Esophagus muscularis mucosa (tissue), 4 donors: ENCODE measurements around the gene TGFBI. TPM values are rescaled to one million over a fixed set of nuclear protein-coding genes. Genes with fewer than 3 reads are reported as not detected.

Experiments used
- DNase-seq: peaks from one replicate; pipeline ENCODE4 v3.0.0-alpha.2; 2017; ENCODE audit errors: extremely low spot score
- H3K27ac ChIP-seq, 4 donors: fragments of 200-600 bp; sonication (generic); replicated peaks in 1 of 4; 1 replicate in 3 of 4; 2 replicates in 1 of 4; pipeline ENCODE4 v1.5.1; 2016 to 2019; ENCODE audit warnings: mild to moderate bottlenecking in 1 of 4
- H3K27me3 ChIP-seq, 4 donors: fragments of 200-600 bp; sonication (generic); one replicate each; pipeline versions ENCODE4 v1.5.1 to v1.6.0; 2016 to 2019
- H3K36me3 ChIP-seq, 4 donors: fragments of 200-600 bp; sonication (generic); one replicate each; pipeline ENCODE4 v1.5.1; 2016 to 2019
- H3K4me1 ChIP-seq, 4 donors: fragments of 200-600 bp; sonication (generic); one replicate each; pipeline ENCODE4 v1.5.1; 2016 to 2019
- H3K4me3 ChIP-seq, 4 donors: fragments of 200-600 bp; sonication (generic); 1 replicate in 2 of 4; 2 replicates in 2 of 4; pipeline ENCODE4 v1.5.1; 2016 to 2019; ENCODE audit warnings: mild to moderate bottlenecking in 4 of 4, moderate library complexity in 1 of 4
- H3K9me3 ChIP-seq, 4 donors: fragments of 200-600 bp; sonication (generic); 1 replicate in 3 of 4; 2 replicates in 1 of 4; pipeline ENCODE4 v1.5.1; 2016 to 2019
- EP300 ChIP-seq: sonication (generic); formaldehyde crosslinking; IDR thresholded peaks from one replicate; pipeline ENCODE4 v1.6.1; 2017; ENCODE audit warnings: antibody characterized with exemption
- POLR2A ChIP-seq: fragments of 450-650 bp; IDR thresholded peaks from one replicate; pipeline ENCODE4 v1.6.1; 2017; ENCODE audit warnings: antibody characterized with exemption, moderate library complexity, mild to moderate bottlenecking, low read depth
- POLR2AphosphoS5 ChIP-seq, 2 donors: sonication (generic); formaldehyde crosslinking; IDR thresholded peaks; one replicate each; pipeline ENCODE4 v1.6.1; 2017; ENCODE audit warnings: antibody characterized with exemption in 2 of 2
- WGBS: methylation state at CpG from one replicate; pipeline ENCODE4 v1.1.5; 2018; 5-methylcytosine and 5-hydroxymethylcytosine counted together
- intact Hi-C: fragments of 100-400 bp; cut with DNase I; formaldehyde crosslinking; loops from one replicate; pipeline ENCODE4 v1.15.1; 2023
- total RNA-seq, 4 donors: library from RNA; depleted of rRNA; stranded (reverse); fragments of >200 nt; gene quantifications; one replicate each; pipeline versions ENCODE4 v1.1.0 to v1.2.1, GENCODE V29; 2016
- TF ChIP-seq, protein P1 (sequence below), 3 experiments: fragments of 200-600 bp in 2 of 3; fragments of 450-650 bp in 1 of 3; sonication (generic) in 2 of 3; IDR thresholded peaks; one replicate each; pipeline ENCODE4 v1.5.1; 2017 to 2019; ENCODE audit warnings: antibody characterized with exemption in 3 of 3, mild to moderate bottlenecking in 2 of 3, moderate library complexity in 1 of 3

Gene TGFBI
- total RNA-seq = 100 to 1,000 TPM in 2 of 4 donors, 10 to 100 TPM in 2; 62.3 to 128 (median 92.9) TPM

DNA sequence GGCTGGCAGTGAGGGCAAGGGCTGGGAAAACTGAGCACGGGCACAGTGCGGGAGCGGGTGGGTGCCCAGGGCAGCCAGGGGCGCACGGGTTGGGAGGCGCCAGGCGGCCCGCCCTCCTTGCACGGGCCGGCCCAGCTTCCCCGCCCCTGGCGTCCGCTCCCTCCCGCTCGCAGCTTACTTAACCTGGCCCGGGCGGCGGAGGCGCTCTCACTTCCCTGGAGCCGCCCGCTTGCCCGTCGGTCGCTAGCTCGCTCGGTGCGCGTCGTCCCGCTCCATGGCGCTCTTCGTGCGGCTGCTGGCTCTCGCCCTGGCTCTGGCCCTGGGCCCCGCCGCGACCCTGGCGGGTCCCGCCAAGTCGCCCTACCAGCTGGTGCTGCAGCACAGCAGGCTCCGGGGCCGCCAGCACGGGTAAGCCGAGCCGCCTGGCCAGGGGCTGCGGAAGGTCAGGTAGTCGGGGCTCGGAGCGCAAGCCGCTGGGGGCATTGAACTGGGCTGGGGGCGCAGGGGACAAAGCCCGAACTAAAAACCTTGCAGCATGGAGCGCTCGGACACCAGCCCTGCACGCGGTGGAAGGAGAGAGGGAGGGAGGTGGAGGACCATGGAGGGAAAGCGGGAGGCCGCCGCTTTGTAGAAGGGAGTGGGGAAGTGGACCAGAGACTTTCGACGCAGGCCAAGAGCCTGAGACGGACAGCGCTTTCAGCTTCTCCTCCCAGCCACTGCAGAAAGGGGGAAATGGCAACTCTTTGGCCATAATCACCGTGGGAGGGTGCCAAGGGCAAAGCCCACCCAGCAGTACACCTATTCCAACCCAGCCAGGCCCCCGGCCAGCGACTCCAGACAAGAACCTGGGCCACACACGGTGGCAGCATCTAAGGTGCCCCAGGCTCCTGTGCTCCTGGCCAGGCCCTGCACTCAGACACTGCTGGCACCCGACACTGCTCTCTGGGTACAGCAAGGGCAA is at the start of gene TGFBI:
Gene TGFBI, plus strand, starts transcription at position 207 of the 961 bp plus-strand sequence. Its CDS starts 68 bp downstream, at position 275.
- WGBS = 26% methylated on average over 22 of the region's 68 CpGs
- peak within 1 kb of the TSS; percentile 64 to 70 (median 66) for H3K4me3 ChIP-seq
- intact Hi-C loops = no loop called here
- DNase-seq = no peak
- H3K27ac ChIP-seq = peak within 1 kb of the TSS; percentile 64 to 73 (median 71)
- H3K36me3 ChIP-seq = peaks cover 0 to 5% (median 0%) of the 10 kb centered on the region in 4 donors
- TF ChIP-seq, protein P1, sequence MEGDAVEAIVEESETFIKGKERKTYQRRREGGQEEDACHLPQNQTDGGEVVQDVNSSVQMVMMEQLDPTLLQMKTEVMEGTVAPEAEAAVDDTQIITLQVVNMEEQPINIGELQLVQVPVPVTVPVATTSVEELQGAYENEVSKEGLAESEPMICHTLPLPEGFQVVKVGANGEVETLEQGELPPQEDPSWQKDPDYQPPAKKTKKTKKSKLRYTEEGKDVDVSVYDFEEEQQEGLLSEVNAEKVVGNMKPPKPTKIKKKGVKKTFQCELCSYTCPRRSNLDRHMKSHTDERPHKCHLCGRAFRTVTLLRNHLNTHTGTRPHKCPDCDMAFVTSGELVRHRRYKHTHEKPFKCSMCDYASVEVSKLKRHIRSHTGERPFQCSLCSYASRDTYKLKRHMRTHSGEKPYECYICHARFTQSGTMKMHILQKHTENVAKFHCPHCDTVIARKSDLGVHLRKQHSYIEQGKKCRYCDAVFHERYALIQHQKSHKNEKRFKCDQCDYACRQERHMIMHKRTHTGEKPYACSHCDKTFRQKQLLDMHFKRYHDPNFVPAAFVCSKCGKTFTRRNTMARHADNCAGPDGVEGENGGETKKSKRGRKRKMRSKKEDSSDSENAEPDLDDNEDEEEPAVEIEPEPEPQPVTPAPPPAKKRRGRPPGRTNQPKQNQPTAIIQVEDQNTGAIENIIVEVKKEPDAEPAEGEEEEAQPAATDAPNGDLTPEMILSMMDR (IDR thresholded peaks at IDR 0.05) = peak in 1 of 3 experiments; percentile 21
- no peak for TF ChIP-seq POLR2A
- TF ChIP-seq POLR2AphosphoS5 (IDR thresholded peaks at IDR 0.05) = peak; percentile 77 to 78
- no peak for TF ChIP-seq EP300
- H3K27me3 ChIP-seq = no peaks in the 10 kb centered on the region
- no peaks in the 10 kb centered on the region for H3K9me3 ChIP-seq
- peaks cover 34 to 89% (median 79%) of the 10 kb centered on the region in 4 donors for H3K4me1 ChIP-seq

DNA sequence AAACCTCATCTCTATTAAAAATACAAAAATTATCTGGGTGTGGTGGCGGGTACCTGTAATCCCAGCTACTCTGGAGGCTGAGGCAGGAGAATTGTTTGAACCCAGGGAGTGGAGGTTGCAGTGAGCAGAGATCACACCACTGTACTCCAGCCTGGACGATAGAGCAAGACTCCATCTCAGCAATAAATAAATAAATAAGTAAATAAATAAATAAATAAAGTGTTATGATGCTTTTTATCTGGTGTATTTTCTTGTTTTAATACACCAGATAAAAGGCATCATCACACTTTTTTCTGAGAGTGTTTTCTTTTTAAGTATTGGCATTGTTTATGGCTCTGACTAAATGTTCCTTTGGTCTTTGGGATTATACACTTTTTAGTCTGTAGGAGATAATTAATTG is 49.8 kb upstream of the TGFBI start:
- peaks cover 0 to 20% (median 12%) of the 10 kb centered on the region in 4 donors for H3K4me1 ChIP-seq
- intact Hi-C loops = no loop called here
- WGBS = 90% methylated on average over 2 of the region's 2 CpGs
- H3K9me3 ChIP-seq = no peaks in the 10 kb centered on the region
- H3K27ac ChIP-seq = no peak overlapping the region
- no peak overlapping the region for H3K4me3 ChIP-seq
- DNase-seq = no peak
- no peaks in the 10 kb centered on the region for H3K27me3 ChIP-seq
- no peaks in the 10 kb centered on the region for H3K36me3 ChIP-seq
- TF ChIP-seq POLR2A = no peak
- TF ChIP-seq EP300 = no peak
- no peak for TF ChIP-seq POLR2AphosphoS5 (IDR thresholded peaks at IDR 0.05)
- TF ChIP-seq, protein P1 (IDR thresholded peaks at IDR 0.05) = no peak

DNA sequence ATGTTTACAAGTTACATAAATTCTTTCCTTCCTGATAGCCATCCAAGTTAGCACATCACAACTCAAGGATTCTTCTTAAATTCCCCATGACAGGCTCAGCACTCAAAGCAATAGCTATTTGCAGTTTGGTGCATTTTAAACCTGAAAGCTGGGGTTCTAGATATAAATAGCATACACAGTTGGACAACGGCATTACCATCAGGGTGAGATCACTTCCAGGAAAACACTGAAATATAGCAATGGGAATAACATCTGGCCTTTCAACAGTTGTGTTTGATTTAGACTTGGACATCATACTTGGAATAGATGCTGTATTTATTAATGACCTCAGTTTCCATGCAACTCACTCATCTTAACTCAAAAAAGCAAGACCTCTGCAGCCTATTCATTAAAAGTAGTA is 49.3 kb upstream of the TGFBI start:
- Histone ChIP-seq H3K27ac (no peak overlapping the region), H3K27me3 (no peaks in the 10 kb centered on the region), H3K36me3 (no peaks in the 10 kb centered on the region), H3K4me3 (no peak overlapping the region), H3K9me3 (no peaks in the 10 kb centered on the region), H3K4me1 (peaks cover 0 to 17% (median 11%) of the 10 kb centered on the region in 4 donors)
- 29% methylated on average over 1 of the region's 1 CpG for WGBS
- no peak for TF ChIP-seq POLR2A
- TF ChIP-seq, protein P1 (IDR thresholded peaks at IDR 0.05) = no peak
- TF ChIP-seq EP300 = no peak
- peak in 1 of 2 donors; percentile 28 for TF ChIP-seq POLR2AphosphoS5 (IDR thresholded peaks at IDR 0.05)
- intact Hi-C loops = no loop called here
- no peak for DNase-seq

DNA sequence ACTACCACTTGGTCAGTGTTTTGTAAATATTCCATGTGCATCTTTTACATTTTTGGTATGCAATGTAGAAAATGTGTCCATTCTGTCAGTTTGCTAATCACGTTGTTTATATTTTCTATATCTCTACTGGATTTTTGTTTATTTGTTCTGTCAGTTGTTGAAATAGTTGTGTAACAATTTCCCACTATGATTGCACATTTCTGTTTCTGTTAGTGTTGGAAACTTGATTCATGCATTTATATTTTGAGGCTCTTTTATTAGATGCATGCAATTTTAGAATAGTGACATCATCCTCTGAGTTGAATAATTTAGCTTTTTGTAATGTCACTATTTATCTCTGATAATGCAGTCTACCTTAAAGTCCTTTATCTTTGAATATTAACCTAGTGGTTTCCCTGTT is 48.2 kb upstream of the TGFBI start:
- intact Hi-C loops = no loop called here
- no peak overlapping the region for H3K4me3 ChIP-seq
- TF ChIP-seq POLR2AphosphoS5 (IDR thresholded peaks at IDR 0.05) = no peak
- no peak for TF ChIP-seq POLR2A
- TF ChIP-seq EP300 = no peak
- H3K9me3 ChIP-seq = no peaks in the 10 kb centered on the region
- 86% methylated on average over 1 of the region's 1 CpG for WGBS
- H3K27ac ChIP-seq = no peak overlapping the region
- no peaks in the 10 kb centered on the region for H3K36me3 ChIP-seq
- DNase-seq = no peak
- H3K27me3 ChIP-seq = no peaks in the 10 kb centered on the region
- H3K4me1 ChIP-seq = peaks cover 0 to 17% (median 11%) of the 10 kb centered on the region in 4 donors

DNA sequence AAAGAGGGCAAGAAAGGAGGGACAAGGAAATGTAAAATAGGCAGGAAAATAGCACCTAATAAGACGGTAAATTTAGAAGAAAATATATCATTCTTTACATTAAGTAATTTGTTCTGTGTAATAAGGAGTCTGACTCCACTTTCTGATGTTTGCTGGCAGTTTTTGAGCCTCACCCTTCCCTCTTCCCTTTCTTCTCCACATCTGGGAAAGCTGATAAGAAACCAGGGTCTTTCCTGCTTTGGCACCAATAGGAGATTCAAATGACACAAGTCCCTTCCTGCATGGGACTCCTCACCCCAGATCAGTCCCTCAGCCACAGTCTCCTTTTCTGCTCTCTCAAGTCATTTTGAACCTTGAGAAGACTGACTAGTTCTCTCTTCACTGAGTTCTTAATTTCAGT is 42.8 kb upstream of the TGFBI start:
- WGBS = 60% methylated on average over 1 of the region's 1 CpG
- intact Hi-C loops = no loop called here
- Histone ChIP-seq H3K27me3 (no peaks in the 10 kb centered on the region), H3K9me3 (no peaks in the 10 kb centered on the region), H3K4me1 (peaks cover 0 to 22% (median 18%) of the 10 kb centered on the region in 4 donors), H3K4me3 (no peak overlapping the region), H3K27ac (peak overlapping the region in 3 of 4 donors; percentile 36 to 49 (median 37)), H3K36me3 (no peaks in the 10 kb centered on the region)
- no peak for DNase-seq
- TF ChIP-seq, protein P1 (IDR thresholded peaks at IDR 0.05) = no peak
- TF ChIP-seq POLR2AphosphoS5 (IDR thresholded peaks at IDR 0.05) (no peak), POLR2A (no peak), EP300 (no peak)
